ENCODE measurements around the gene RPS18.
A peak's percentile ranks its signal among the peaks of the same experiment; 100 is the strongest.
"Not testable (repeated sequence)": the region's sequence is repeated elsewhere in the genome, so short reads cannot be mapped to it uniquely, and the experiment has no call there.

RPS18 gene

GRCh38 chr6:33271468-33272274, at the start of gene RPS18, which contains the start of gene VPS52:
RPS18 (plus strand) TSS chr6:33272075; CDS start chr6:33272120, 45 bp downstream.
VPS52 (minus strand) TSS chr6:33271876; CDS start chr6:33271675, 201 bp downstream.
- DNase-seq (ENCODE audit: extremely low spot score): peak; percentile 94
- POLR2A ChIA-PET: interaction anchor here (0.6 to 2.0 kb wide), 16 partner anchors 9 to 371 kb away, joined by 3 to 17 read pairs (median 4); partner anchors contain the start of genes HLA-DPA1, PFDN6, RGL2 and TAPBP
- CTCF ChIA-PET: interaction anchor here (0.7 to 11.2 kb wide), 8 partner anchors 11 to 433 kb away, joined by 3 to 81 read pairs (median 4); partner anchors contain the start of genes RGL2 and TAP2
- TF ChIP-seq, protein P1, sequence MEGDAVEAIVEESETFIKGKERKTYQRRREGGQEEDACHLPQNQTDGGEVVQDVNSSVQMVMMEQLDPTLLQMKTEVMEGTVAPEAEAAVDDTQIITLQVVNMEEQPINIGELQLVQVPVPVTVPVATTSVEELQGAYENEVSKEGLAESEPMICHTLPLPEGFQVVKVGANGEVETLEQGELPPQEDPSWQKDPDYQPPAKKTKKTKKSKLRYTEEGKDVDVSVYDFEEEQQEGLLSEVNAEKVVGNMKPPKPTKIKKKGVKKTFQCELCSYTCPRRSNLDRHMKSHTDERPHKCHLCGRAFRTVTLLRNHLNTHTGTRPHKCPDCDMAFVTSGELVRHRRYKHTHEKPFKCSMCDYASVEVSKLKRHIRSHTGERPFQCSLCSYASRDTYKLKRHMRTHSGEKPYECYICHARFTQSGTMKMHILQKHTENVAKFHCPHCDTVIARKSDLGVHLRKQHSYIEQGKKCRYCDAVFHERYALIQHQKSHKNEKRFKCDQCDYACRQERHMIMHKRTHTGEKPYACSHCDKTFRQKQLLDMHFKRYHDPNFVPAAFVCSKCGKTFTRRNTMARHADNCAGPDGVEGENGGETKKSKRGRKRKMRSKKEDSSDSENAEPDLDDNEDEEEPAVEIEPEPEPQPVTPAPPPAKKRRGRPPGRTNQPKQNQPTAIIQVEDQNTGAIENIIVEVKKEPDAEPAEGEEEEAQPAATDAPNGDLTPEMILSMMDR (IDR thresholded peaks at IDR 0.05; ENCODE audit: control extremely low read depth, extremely low read depth, low read depth, missing control alignments): no peak

DNA sequence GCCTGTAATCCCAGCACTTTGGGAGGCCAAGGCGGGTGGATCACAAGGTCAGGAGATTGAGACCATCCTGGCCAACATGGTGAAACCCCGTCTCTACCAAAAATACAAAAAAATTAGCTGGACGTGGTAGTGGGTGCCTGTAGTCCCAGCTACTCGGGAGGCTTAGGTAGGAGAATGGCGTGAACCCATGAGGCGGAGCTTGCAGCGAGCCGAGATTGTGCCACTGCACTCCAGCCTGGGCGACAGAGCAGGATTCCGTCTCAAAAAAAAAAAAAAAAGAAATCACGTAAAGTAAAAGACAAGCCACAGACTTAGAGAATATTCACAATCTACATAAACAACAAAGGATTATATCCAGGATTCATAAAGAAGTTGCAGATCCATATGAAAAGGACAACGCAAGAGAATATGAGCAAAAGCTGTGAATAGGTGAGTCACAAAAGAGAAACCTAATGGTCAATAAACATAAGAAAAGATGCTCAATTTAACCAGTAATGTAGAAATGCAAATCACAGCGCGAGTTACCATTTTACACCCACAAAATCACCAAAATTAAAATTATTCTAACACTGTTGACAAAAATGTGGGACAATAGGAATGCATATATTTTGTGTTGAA, 45.3 kb upstream of the RPS18 start:
- DNase-seq (ENCODE audit: extremely low spot score); POLR2A ChIA-PET: not testable (repeated sequence)
- CTCF ChIA-PET: interaction anchor here (1.1 to 5.9 kb wide), 2 partner anchors 21 to 78 kb away, joined by 3 to 33 read pairs; no protein-coding TSS in a partner anchor

GRCh38 chr6:33235221-33235634, 36.6 kb upstream of the RPS18 start:
- TF ChIP-seq, protein P1 (IDR thresholded peaks at IDR 0.05; ENCODE audit: control extremely low read depth, extremely low read depth, low read depth, missing control alignments): no peak
- ChIA-PET POLR2A (no interaction called here), CTCF (interaction anchor here (8.5 kb wide), 1 partner anchor 13 kb away, joined by 82 read pairs; no protein-coding TSS in a partner anchor)
- DNase-seq (ENCODE audit: extremely low spot score): no peak

DNA sequence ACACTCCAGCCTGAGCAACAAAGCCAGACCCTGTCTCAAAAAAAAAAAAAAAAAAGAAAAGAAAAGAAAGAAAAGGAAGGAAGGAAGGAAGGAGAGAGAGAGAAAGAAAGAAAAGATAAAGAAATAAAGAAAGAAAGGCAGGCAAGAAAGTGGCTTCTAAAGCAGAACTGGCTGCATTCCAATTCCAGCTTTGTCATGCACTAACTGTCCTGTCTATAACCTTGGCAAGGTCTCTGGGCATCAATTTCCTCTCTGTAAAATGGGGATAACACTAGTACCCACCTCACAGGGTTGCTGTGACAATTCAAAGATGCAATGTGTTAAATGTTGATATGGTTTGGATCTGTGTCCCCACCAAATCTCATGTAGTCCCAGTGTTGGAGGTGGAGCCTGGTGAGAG, 35.5 kb upstream of the RPS18 start:
- ChIA-PET CTCF (interaction anchor here (0.9 to 8.5 kb wide), 3 partner anchors 8 to 77 kb away, joined by 3 to 82 read pairs (median 3); no protein-coding TSS in a partner anchor), POLR2A (interaction anchor here (0.6 kb wide), 1 partner anchor 83 kb away, joined by 4 read pairs; no protein-coding TSS in a partner anchor)
- no peak for DNase-seq (ENCODE audit: extremely low spot score)
- TF ChIP-seq, protein P1 (IDR thresholded peaks at IDR 0.05; ENCODE audit: control extremely low read depth, extremely low read depth, low read depth, missing control alignments): no peak

DNA sequence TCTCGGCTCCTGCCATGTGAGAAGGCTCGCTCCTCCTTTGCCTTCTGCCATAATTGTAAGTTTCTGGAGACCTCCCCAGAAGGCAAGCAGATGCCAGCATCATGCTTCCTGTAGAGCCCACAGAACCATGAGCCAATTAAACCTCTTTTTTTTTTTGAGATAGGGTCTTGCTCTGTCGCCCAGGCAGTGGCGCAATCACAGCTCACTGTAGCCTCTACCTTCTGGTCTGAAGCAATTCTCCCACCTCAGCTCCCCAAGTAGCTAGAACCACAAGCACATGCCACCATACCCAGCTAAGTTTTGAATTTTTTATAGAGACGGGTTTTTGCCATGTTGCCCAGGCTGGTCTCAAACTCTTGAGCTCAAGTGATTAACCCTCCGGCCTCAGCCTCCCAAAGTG, 35.0 kb upstream of the RPS18 start:
- CTCF ChIA-PET: interaction anchor here (0.9 to 8.5 kb wide), 3 partner anchors 9 to 78 kb away, joined by 3 to 82 read pairs (median 3); no protein-coding TSS in a partner anchor

DNA sequence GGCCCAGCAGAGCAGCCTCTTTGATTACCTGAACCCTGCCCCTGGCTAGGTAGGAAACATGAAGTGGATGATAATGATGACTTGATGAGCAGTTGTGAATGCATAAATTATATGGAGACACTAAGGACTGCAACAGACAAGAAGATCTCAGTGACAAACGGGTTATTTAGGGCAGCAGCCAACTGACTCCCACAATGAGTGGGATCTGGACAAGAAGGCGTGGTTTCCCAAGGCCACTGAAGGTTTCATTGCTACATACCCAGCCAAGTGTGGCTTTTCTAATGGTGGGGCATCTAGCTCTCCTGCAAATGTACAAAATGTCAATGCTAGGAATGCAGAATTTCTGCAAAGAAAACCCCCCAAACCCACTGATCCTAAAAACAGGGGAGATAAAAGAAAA, 34.1 kb upstream of the RPS18 start:
- POLR2A ChIA-PET: no interaction called here
- CTCF ChIA-PET: interaction anchor here (8.5 kb wide), 1 partner anchor 11 kb away, joined by 82 read pairs; no protein-coding TSS in a partner anchor
- TF ChIP-seq, protein P1 (IDR thresholded peaks at IDR 0.05; ENCODE audit: control extremely low read depth, extremely low read depth, low read depth, missing control alignments): no peak
- DNase-seq (ENCODE audit: extremely low spot score): no peak

More for the DNA sequence above, 35.0 kb upstream of the RPS18 start:
- POLR2A ChIA-PET: interaction anchor here (0.6 kb wide), 1 partner anchor 84 kb away, joined by 4 read pairs; no protein-coding TSS in a partner anchor
- DNase-seq (ENCODE audit: extremely low spot score): no peak
- TF ChIP-seq, protein P1 (IDR thresholded peaks at IDR 0.05; ENCODE audit: control extremely low read depth, extremely low read depth, low read depth, missing control alignments): no peak

Measured in GM10248 (cell line).